GM18526 (cell line): ENCODE data around the gene FBXO17.

Source experiments
- POLR2A ChIP-seq: IDR thresholded peaks from 3 replicates; pipeline ENCODE4 v1.6.1; 2011; ENCODE audit not compliant: insufficient read length; ENCODE audit errors: extremely low read depth

FBXO17 gene

DNA sequence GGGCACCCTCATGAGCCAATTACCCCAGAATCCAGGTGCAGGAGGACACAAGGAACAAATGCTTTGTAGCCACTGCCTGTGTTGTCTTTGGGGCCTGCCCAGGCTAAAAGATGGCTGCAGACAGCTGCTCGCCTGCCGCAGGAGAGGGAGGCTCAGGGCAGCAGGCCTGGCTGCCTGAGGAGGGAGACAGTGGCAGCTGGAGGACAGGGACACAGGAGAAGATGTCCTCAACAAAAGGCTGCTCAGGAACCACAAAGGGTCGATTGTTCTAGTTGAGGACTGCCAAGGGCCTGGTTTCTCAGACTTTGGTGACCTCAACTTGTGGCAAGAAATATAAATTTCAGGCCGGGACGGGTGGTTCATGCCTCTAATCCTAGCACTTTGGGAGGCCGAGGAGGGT is 83.8 kb downstream of the FBXO17 start:
- no peak for TF ChIP-seq POLR2A
